A549 (cell line): ENCODE data around the gene HOXD10. TPM values are rescaled to one million over a fixed set of nuclear protein-coding genes. Genes with fewer than 3 reads are reported as not detected.

Experiments used
- ATAC-seq, 2 experiments: fragments of 200-7000 bp in 1 of 2; fragments of >200 bp in 1 of 2; cut with Nextera tagmentation in 1 of 2; cut with Tn5 transposase in 1 of 2; 3 replicates each; pipeline versions ENCODE4 v1.8.0 to v1.9.1; 2018 to 2020; ENCODE audit warnings: mild to moderate bottlenecking in 1 of 2, moderate library complexity in 1 of 2
- CTCF ChIA-PET: fragments of 300-600 bp; sonication (Branson Sonifier 250); formaldehyde crosslinking; extraction: SDS; loops from one replicate; lab custom pipeline; 2021; ENCODE audit warnings: antibody characterized with exemption, inconsistent platforms; lab: Yijun Ruan, JAX
- POLR2A ChIA-PET: fragments of 350-600 bp; formaldehyde crosslinking; extraction: SDS; loops from one replicate; lab custom pipeline; 2021; ENCODE audit warnings: antibody characterized with exemption, inconsistent platforms; lab: Yijun Ruan, JAX
- DNase-seq, 2 experiments: peaks; one replicate each; pipeline versions ENCODE4 v3.0.0 to v3.0.0-alpha.2; 2011 to 2016; ENCODE audit warnings: low read depth in 1 of 2, low spot score in 1 of 2
- FAIRE-seq: peaks from 2 replicates; lab custom pipeline; 2011; peaks lifted over from hg19 to GRCh38; lab: Jason Lieb, UNC
- H3K27ac ChIP-seq, 2 experiments: fragments of >200 bp; sonication (Bioruptor Twin); formaldehyde crosslinking; 3 replicates each; pipeline ENCODE4 v1.5.1; 2016 to 2017
- H3K4me1 ChIP-seq: fragments of >200 bp; sonication (Bioruptor Twin); formaldehyde crosslinking; 3 replicates; pipeline ENCODE4 v1.6.1; 2016
- H3K4me2 ChIP-seq: fragments of >200 bp; sonication (Bioruptor Twin); formaldehyde crosslinking; 3 replicates; pipeline ENCODE4 v1.6.1; 2016
- H3K4me3 ChIP-seq: fragments of >200 bp; sonication (Bioruptor Twin); formaldehyde crosslinking; 3 replicates; pipeline ENCODE4 v1.5.1; 2016
- H3K9me3 ChIP-seq: fragments of >200 bp; sonication (Bioruptor Twin); formaldehyde crosslinking; 3 replicates; pipeline ENCODE4 v1.6.1; 2016
- BCL3 ChIP-seq: fragments of >200 bp; sonication (Bioruptor Twin); formaldehyde crosslinking; IDR thresholded peaks from 3 replicates; pipeline ENCODE4 v1.6.1; 2016
- CHD2 ChIP-seq: fragments of 150-350 bp; IDR thresholded peaks from 2 replicates; pipeline ENCODE4 v1.6.1; 2014; ENCODE audit warnings: low read length; ENCODE audit not compliant: partially characterized antibody
- CHD4 ChIP-seq: fragments of 200-600 bp; sonication (generic); IDR thresholded peaks from 2 replicates; pipeline ENCODE4 v1.6.1; 2016; ENCODE audit warnings: antibody characterized with exemption, mild to moderate bottlenecking, borderline replicate concordance
- E2F6 ChIP-seq: IDR thresholded peaks from 2 replicates; pipeline ENCODE4 v1.6.1; 2012; ENCODE audit warnings: low read depth, borderline replicate concordance
- EHMT2 ChIP-seq: fragments of 200-600 bp; sonication (generic); IDR thresholded peaks from 2 replicates; pipeline ENCODE4 v1.6.1; 2016; ENCODE audit warnings: antibody characterized with exemption, low read depth, mild to moderate bottlenecking, moderate library complexity
- EP300 ChIP-seq, 2 experiments: fragments of >200 bp; sonication (Bioruptor Twin); formaldehyde crosslinking; IDR thresholded peaks; 2 replicates in 1 of 2; 3 replicates in 1 of 2; pipeline ENCODE4 v1.6.1; 2016 to 2017
- ESRRA ChIP-seq: fragments of 150-350 bp; IDR thresholded peaks from 2 replicates; pipeline ENCODE4 v1.6.1; 2014; ENCODE audit warnings: mild to moderate bottlenecking, low read length, borderline replicate concordance
- FOSB ChIP-seq: fragments of 250-450 bp; sonication (Bioruptor Pico); IDR thresholded peaks from 2 replicates; pipeline ENCODE4 v1.5.0; 2020; ENCODE audit warnings: mild to moderate bottlenecking, moderate library complexity
- FOXS1 ChIP-seq: fragments of 250-450 bp; sonication (Bioruptor Pico); IDR thresholded peaks from 2 replicates; pipeline ENCODE4 v1.5.0; 2020; ENCODE audit warnings: mild to moderate bottlenecking, moderate library complexity
- HDAC2 ChIP-seq: fragments of 200-600 bp; sonication (generic); IDR thresholded peaks from 2 replicates; pipeline ENCODE4 v1.6.1; 2016
- HES2 ChIP-seq: fragments of >200 bp; sonication (Bioruptor Twin); formaldehyde crosslinking; IDR thresholded peaks from 2 replicates; pipeline ENCODE4 v1.6.1; 2016
- HEYL ChIP-seq: fragments of 250-450 bp; sonication (Bioruptor Pico); IDR thresholded peaks from 2 replicates; pipeline ENCODE4 v1.8.0; 2021; ENCODE audit warnings: mild to moderate bottlenecking, moderate library complexity
- HOXB5 ChIP-seq: fragments of 250-450 bp; sonication (Bioruptor Pico); IDR thresholded peaks from 2 replicates; pipeline ENCODE4 v1.5.0; 2020; ENCODE audit warnings: mild to moderate bottlenecking, moderate library complexity
- JUNB ChIP-seq: fragments of >200 bp; sonication (Bioruptor Twin); formaldehyde crosslinking; IDR thresholded peaks from 2 replicates; pipeline ENCODE4 v1.6.1; 2016
- KDM5A ChIP-seq: fragments of 200-600 bp; sonication (generic); IDR thresholded peaks from 2 replicates; pipeline ENCODE4 v1.6.1; 2016; ENCODE audit warnings: antibody characterized with exemption, mild to moderate bottlenecking
- MAFK ChIP-seq: fragments of 450-650 bp; IDR thresholded peaks from 2 replicates; pipeline ENCODE4 v1.6.1; 2014; ENCODE audit not compliant: partially characterized antibody
- NR3C1 ChIP-seq: fragments of >200 bp; sonication (Bioruptor Twin); formaldehyde crosslinking; IDR thresholded peaks from 3 replicates; pipeline ENCODE4 v1.6.1; 2017
- PBX3 ChIP-seq: IDR thresholded peaks from 2 replicates; pipeline ENCODE4 v1.6.1; 2012
- PHF8 ChIP-seq: fragments of 200-600 bp; sonication (generic); IDR thresholded peaks from 2 replicates; pipeline ENCODE4 v1.6.1; 2016; ENCODE audit warnings: low read depth, mild to moderate bottlenecking, antibody characterized with exemption, moderate library complexity, borderline replicate concordance
- RFX5 ChIP-seq: fragments of 450-650 bp; IDR thresholded peaks from 2 replicates; pipeline ENCODE4 v1.7.1; 2014; ENCODE audit warnings: antibody characterized with exemption, mild to moderate bottlenecking, moderate library complexity
- SREBF2 ChIP-seq: fragments of 450-650 bp; IDR thresholded peaks from 2 replicates; pipeline ENCODE4 v1.6.1; 2014; ENCODE audit warnings: mild to moderate bottlenecking, moderate library complexity
- WGBS: methylation state at CpG from one replicate; pipeline ENCODE4 v1.1.6; 2017; ENCODE audit errors: missing lambda C conversion rate; 5-methylcytosine and 5-hydroxymethylcytosine counted together
- polyA plus RNA-seq, 4 experiments: library from polyadenylated mRNA; depleted of rRNA in 3 of 4; stranded (reverse); fragments of >200 nt; fragmentation: RNase III in 1 of 4; extraction: RNeasy Plus Mini Kit Qiagen cat#74134 plus additional on column Dnase treatment in 1 of 4; gene quantifications; 2 replicates in 3 of 4; 3 replicates in 1 of 4; pipeline ENCODE4 v1.2.3, GENCODE V29; 2011 to 2017
- TF ChIP-seq, protein P1 (sequence below): fragments of 250-450 bp; sonication (Bioruptor Pico); IDR thresholded peaks from 2 replicates; pipeline ENCODE4 v1.5.0; 2021; ENCODE audit warnings: mild to moderate bottlenecking, moderate library complexity, borderline replicate concordance
- TF ChIP-seq, protein P2 (sequence below): fragments of 150-350 bp; IDR thresholded peaks from 2 replicates; pipeline ENCODE4 v1.6.1; 2014; ENCODE audit warnings: low read depth, mild to moderate bottlenecking, low read length

Gene HOXD10
- polyA plus RNA-seq, 2 of the 4 experiments (the other 2 are of a cell fraction) = 4.3 to 4.8 TPM

DNA sequence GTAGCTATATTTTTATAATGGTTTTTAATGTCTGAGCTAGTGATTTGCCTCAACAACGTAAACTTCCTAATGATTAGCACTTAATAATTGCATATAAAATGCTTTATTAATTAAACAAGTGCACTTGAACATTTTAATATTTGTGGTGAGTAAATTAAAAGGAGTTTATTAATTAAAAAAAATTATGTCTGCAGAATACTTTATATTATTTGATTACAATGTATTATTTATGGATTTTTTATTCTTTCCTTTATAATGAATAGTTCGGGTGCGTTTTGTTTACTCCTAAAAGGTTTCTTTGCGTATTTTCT, 15.2 kb downstream of the HOXD10 start:
- no peaks in the 10 kb centered on the region for H3K9me3 ChIP-seq
- no peak for FAIRE-seq
- H3K4me2 ChIP-seq = no peak overlapping the region
- DNase-seq = no peak
- H3K4me1 ChIP-seq = peaks cover 10% of the 10 kb centered on the region; the same call in 2 of the 3 replicates
- CTCF ChIA-PET = interaction anchor here (1.1 to 9.5 kb wide), 9 partner anchors 9 to 686 kb away, joined by 3 to 139 read pairs (median 6); no protein-coding TSS in a partner anchor
- no peak overlapping the region for H3K4me3 ChIP-seq
- POLR2A ChIA-PET = no interaction called here
- ATAC-seq = no peak
- WGBS = 91% methylated on average over 4 of the region's 4 CpGs
- TF ChIP-seq BCL3 (no peak), HES2 (no peak), CHD2 (no peak), PHF8 (no peak), MAFK (no peak), EHMT2 (no peak), NR3C1 (no peak), FOSB (CRISPR knock-in tag) (no peak), HOXB5 (CRISPR knock-in tag) (no peak), RFX5 (no peak)
- H3K27ac ChIP-seq = no peak overlapping the region

DNA sequence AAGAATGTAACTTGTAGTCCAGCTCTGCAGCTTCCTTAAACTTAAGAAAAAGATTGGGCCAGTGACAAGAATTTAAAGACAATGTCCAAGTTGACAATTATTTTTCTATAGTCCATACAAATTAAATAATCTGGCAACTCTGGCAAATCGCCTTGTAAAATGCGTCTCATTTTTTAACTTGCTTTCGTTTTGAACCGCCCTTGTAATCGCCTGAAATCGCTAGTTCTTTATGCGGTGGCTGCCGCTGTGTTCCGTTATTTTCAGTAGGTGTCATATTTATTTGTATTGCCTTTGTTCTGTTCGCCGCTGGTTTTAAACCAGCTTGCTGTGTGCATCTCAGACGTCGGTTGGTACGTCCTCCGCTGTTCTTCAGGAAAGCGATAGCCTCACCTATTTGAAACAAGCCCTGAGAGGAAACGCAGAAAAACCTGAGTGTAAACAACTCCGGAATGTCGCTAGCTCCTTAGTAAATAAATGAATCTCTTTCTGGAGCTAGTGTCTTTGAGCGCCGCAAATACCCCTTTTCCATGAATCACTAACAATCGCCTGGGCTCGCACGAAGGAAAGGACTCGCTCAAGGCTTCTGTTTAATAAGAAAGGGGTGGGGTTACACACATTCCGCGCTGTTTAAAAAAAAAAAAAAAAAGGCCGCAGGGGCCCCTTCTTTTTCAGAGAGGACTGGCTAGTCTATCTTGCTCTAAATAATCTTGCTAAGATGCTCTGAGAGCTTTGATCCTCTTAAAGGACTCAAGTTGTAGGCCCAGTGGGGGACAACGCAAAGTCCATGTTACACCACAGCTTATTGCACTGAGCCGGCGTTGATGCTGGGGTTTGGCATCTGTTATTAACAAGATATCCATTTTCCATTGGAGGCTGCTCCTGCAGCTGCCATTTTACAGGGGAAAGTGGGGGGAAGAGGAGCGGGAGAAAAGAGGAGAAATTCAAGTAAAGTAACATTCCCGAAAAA, 15.9 kb downstream of the HOXD10 start:
- Histone ChIP-seq H3K4me3 (no peak overlapping the region), H3K4me2 (no peak overlapping the region), H3K27ac (no peak overlapping the region), H3K4me1 (peaks cover 10% of the 10 kb centered on the region; the same call in 2 of the 3 replicates), H3K9me3 (no peaks in the 10 kb centered on the region)
- 92% methylated on average over 33 of the region's 33 CpGs for WGBS
- TF ChIP-seq PHF8 (no peak), HES2 (no peak), HDAC2 (no peak), FOXS1 (CRISPR knock-in tag) (no peak), JUNB (no peak), KDM5A (no peak), EP300 (IDR thresholded peaks at IDR 0.05) (no peak), SREBF2 (no peak), HOXB5 (CRISPR knock-in tag) (no peak), HEYL (CRISPR knock-in tag) (no peak)
- ATAC-seq = no peak
- CTCF ChIA-PET = interaction anchor here (1.3 to 9.5 kb wide), 10 partner anchors 9 to 522 kb away, joined by 3 to 139 read pairs (median 10); no protein-coding TSS in a partner anchor
- FAIRE-seq = no peak
- POLR2A ChIA-PET = interaction anchor here (0.7 kb wide), 1 partner anchor 35 kb away, joined by 4 read pairs; no protein-coding TSS in a partner anchor
- no peak for DNase-seq

GRCh38 chr2:176133389-176133788, 16.8 kb downstream of the HOXD10 start:
- H3K4me3 ChIP-seq = no peak overlapping the region
- CTCF ChIA-PET = interaction anchor here (1.3 to 9.5 kb wide), 7 partner anchors 22 to 1015 kb away, joined by 3 to 139 read pairs (median 8); no protein-coding TSS in a partner anchor
- TF ChIP-seq ESRRA = no peak
- TF ChIP-seq NR3C1 = no peak
- TF ChIP-seq, protein P1, sequence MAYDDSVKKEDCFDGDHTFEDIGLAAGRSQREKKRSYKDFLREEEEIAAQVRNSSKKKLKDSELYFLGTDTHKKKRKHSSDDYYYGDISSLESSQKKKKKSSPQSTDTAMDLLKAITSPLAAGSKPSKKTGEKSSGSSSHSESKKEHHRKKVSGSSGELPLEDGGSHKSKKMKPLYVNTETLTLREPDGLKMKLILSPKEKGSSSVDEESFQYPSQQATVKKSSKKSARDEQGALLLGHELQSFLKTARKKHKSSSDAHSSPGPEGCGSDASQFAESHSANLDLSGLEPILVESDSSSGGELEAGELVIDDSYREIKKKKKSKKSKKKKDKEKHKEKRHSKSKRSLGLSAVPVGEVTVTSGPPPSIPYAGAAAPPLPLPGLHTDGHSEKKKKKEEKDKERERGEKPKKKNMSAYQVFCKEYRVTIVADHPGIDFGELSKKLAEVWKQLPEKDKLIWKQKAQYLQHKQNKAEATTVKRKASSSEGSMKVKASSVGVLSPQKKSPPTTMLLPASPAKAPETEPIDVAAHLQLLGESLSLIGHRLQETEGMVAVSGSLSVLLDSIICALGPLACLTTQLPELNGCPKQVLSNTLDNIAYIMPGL (CRISPR knock-in tag) = no peak
- no peak for TF ChIP-seq CHD4
- no peak for TF ChIP-seq E2F6
- TF ChIP-seq, protein P2, sequence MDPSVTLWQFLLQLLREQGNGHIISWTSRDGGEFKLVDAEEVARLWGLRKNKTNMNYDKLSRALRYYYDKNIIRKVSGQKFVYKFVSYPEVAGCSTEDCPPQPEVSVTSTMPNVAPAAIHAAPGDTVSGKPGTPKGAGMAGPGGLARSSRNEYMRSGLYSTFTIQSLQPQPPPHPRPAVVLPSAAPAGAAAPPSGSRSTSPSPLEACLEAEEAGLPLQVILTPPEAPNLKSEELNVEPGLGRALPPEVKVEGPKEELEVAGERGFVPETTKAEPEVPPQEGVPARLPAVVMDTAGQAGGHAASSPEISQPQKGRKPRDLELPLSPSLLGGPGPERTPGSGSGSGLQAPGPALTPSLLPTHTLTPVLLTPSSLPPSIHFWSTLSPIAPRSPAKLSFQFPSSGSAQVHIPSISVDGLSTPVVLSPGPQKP = no peak
- TF ChIP-seq PBX3 = no peak
- no peak for TF ChIP-seq KDM5A
- TF ChIP-seq, all 56 proteins: peak for 0
- POLR2A ChIA-PET = no interaction called here
- DNase-seq = no peak
- Histone ChIP-seq H3K9me3 (no peaks in the 10 kb centered on the region), H3K4me2 (no peak overlapping the region), H3K27ac (no peak overlapping the region), H3K4me1 (peaks cover 10% of the 10 kb centered on the region; the same call in 2 of the 3 replicates)
- FAIRE-seq = no peak
- ATAC-seq = no peak
